Esophagus squamous epithelium (tissue), 4 donors: ENCODE measurements around the gene RPRD2.

ENCODE experiments used
- CTCF ChIP-seq, 6 experiments: fragments of 450-650 bp in 4 of 6; fragments of 200-600 bp in 2 of 6; sonication (generic) in 2 of 6; IDR thresholded peaks; one replicate each; pipeline ENCODE4 v1.5.1; 2016 to 2019; ENCODE audit warnings: antibody characterized with exemption in 6 of 6, mild to moderate bottlenecking in 4 of 6, moderate library complexity in 4 of 6
- POLR2A ChIP-seq, 4 donors: fragments of 450-650 bp; IDR thresholded peaks; one replicate each; pipeline ENCODE4 v1.6.1; 2017; ENCODE audit warnings: antibody characterized with exemption in 4 of 4, mild to moderate bottlenecking in 4 of 4, moderate library complexity in 3 of 4

- TF ChIP-seq POLR2A (IDR thresholded peaks at IDR 0.05) = peak in 2 of 4 donors; percentile 30 to 51
- TF ChIP-seq CTCF (IDR thresholded peaks at IDR 0.05) = peak in 1 of 6 experiments; percentile 8
Measured at GRCh38 chr1:150364231-150365003, 470 bp downstream of the RPRD2 start.
